ENCODE results near the gene RELT.

DNA sequence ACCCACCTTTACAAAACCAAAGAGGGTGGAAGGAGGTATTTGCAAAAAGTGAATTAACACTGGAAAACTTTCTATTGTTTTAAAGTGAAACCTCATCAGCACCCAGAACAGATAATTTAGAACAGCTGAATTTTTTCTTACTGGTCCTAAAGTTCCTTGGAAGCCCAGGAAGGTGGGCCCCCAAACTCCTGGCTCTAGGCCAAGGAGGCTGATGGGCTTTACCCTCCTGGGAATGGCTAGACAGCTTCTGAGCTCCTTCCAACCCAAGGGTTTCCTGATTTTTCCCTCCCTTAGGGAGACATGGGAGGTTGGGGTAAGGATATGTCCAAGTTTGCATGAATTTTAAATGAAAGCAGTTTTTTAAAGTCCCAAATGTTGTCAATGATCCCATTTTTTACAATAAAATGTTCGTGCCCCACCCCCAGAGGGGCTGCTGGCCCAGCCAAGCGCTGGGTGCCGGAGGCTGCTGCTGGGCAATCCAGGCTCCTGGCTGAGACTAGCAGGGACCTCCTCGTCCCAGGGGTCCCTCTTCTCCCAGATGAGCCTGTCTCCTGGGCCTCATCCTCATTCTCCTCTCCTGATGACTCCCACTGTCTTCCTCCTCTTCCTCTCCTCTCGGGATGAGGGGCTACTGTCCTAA, 28.4 kb downstream of the RELT start:
- TF ChIP-seq, protein P1, sequence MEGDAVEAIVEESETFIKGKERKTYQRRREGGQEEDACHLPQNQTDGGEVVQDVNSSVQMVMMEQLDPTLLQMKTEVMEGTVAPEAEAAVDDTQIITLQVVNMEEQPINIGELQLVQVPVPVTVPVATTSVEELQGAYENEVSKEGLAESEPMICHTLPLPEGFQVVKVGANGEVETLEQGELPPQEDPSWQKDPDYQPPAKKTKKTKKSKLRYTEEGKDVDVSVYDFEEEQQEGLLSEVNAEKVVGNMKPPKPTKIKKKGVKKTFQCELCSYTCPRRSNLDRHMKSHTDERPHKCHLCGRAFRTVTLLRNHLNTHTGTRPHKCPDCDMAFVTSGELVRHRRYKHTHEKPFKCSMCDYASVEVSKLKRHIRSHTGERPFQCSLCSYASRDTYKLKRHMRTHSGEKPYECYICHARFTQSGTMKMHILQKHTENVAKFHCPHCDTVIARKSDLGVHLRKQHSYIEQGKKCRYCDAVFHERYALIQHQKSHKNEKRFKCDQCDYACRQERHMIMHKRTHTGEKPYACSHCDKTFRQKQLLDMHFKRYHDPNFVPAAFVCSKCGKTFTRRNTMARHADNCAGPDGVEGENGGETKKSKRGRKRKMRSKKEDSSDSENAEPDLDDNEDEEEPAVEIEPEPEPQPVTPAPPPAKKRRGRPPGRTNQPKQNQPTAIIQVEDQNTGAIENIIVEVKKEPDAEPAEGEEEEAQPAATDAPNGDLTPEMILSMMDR (conservative IDR thresholded peaks at IDR 0.05; ENCODE audit: low read length): no peak
- TF ChIP-seq EZH2phosphoT487 (IDR thresholded peaks at IDR 0.05; ENCODE audit: borderline replicate concordance, low read depth, low read length): no peak
